Nephron progenitor cell (in vitro differentiated cells): ENCODE results near the gene NNMT.

Source experiments
- DNase-seq: peaks from one replicate; pipeline ENCODE4 v3.0.0; 2021
- H3K27ac Mint-ChIP-seq: 2 replicates; pipeline ENCODE4 v1.8.0; 2021; ENCODE audit warnings: mild to moderate bottlenecking, moderate library complexity, mixed read lengths
- H3K27me3 Mint-ChIP-seq: 2 replicates; pipeline ENCODE4 v1.8.0; 2021; ENCODE audit warnings: mild to moderate bottlenecking, low read depth, mixed read lengths; ENCODE audit not compliant: poor library complexity
- H3K36me3 Mint-ChIP-seq: 2 replicates; pipeline ENCODE4 v1.8.0; 2021; ENCODE audit warnings: low read depth, mixed read lengths
- H3K4me1 Mint-ChIP-seq: 2 replicates; pipeline ENCODE4 v1.8.0; 2021; ENCODE audit warnings: mixed read lengths
- H3K4me3 Mint-ChIP-seq: 2 replicates; pipeline ENCODE4 v1.8.0; 2021; ENCODE audit warnings: mild to moderate bottlenecking, moderate library complexity, mixed read lengths
- H3K9me3 Mint-ChIP-seq: 2 replicates; pipeline ENCODE4 v1.8.0; 2021; ENCODE audit warnings: mild to moderate bottlenecking, moderate library complexity, mixed read lengths
- TF ChIP-seq, protein P1 (sequence below): fragments of 200-600 bp; sonication (generic); IDR thresholded peaks from 2 replicates; pipeline ENCODE4 v1.5.0; 2021; ENCODE audit warnings: antibody characterized with exemption

Gene NNMT

DNA sequence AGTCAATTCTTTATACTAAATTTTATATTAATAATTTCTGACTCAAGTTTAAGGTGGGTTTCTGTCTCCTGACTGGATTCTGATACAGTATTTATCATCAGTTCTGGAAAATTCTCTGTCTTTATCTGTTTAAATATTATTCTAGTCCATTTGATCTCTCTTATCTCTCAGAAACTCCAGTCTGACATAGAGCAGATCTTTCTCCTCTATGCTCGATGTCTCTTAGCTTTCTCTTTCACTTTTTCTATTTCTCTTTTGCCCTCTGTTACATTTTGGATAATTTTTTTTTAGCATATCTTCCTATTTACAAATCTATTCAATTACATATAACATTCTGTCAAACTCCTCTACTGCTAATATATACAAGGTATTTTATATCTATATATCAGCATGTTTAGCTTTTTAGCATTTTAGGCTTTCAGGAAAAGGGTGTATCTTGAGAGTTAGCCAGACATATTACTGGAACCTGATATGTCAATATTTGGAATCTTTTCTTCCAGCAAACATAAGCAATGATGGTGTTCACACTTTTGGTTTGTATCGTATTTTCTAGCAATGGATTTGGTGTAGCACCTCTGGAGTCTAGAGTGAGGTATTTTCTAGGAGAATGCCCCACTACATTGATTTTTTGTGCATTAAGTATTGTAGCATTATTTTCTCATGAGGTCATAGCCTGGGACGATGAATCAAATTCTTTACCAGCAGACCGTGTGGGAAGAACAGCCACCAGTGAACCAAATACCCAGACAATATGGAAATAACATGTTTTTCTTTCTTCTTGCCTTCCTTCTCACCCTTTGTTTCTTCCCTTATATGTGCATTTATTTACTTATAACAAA, 4.1 kb upstream of the NNMT start:
- TF ChIP-seq, protein P1, sequence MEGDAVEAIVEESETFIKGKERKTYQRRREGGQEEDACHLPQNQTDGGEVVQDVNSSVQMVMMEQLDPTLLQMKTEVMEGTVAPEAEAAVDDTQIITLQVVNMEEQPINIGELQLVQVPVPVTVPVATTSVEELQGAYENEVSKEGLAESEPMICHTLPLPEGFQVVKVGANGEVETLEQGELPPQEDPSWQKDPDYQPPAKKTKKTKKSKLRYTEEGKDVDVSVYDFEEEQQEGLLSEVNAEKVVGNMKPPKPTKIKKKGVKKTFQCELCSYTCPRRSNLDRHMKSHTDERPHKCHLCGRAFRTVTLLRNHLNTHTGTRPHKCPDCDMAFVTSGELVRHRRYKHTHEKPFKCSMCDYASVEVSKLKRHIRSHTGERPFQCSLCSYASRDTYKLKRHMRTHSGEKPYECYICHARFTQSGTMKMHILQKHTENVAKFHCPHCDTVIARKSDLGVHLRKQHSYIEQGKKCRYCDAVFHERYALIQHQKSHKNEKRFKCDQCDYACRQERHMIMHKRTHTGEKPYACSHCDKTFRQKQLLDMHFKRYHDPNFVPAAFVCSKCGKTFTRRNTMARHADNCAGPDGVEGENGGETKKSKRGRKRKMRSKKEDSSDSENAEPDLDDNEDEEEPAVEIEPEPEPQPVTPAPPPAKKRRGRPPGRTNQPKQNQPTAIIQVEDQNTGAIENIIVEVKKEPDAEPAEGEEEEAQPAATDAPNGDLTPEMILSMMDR, result no peak
- Mint-ChIP-seq H3K36me3 (no peaks in the 10 kb centered on the region), H3K9me3 (peaks cover 18% of the 10 kb centered on the region), H3K27me3 (no peaks in the 10 kb centered on the region), H3K27ac (no peak overlapping the region), H3K4me3 (no peak overlapping the region), H3K4me1 (peaks cover 12% of the 10 kb centered on the region)
- no peak for DNase-seq

DNA sequence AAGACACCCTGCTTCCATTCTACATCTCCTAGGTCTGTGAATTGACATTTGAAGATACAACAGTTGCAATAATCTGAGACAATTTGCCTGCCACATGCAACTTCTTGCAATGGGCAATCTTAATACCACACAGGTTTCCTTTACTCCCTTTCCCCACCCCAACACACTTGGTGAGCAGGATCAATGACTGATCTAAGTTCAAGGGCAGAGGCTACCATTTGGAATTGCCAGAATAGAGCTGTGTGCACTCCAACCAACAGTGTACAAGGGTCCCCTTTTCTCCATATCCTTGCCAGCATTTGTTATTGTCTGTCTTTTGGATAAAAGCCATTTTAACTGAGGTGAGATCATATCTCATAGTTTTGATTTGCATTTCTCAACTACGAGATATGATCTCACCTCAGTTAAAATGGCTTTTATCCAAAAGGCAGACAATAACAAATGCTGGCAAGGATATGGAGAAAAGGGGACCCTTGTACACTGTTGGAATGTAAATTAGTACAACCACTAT, 2.9 kb upstream of the NNMT start:
- DNase-seq, result no peak
- H3K27me3 Mint-ChIP-seq, result no peaks in the 10 kb centered on the region
- H3K9me3 Mint-ChIP-seq, result peaks cover 26% of the 10 kb centered on the region
- peaks cover 5% of the 10 kb centered on the region for H3K36me3 Mint-ChIP-seq
- TF ChIP-seq, protein P1, result no peak
- H3K4me1 Mint-ChIP-seq, result peaks cover 12% of the 10 kb centered on the region
- H3K4me3 Mint-ChIP-seq, result no peak overlapping the region
- H3K27ac Mint-ChIP-seq, result no peak overlapping the region

DNA sequence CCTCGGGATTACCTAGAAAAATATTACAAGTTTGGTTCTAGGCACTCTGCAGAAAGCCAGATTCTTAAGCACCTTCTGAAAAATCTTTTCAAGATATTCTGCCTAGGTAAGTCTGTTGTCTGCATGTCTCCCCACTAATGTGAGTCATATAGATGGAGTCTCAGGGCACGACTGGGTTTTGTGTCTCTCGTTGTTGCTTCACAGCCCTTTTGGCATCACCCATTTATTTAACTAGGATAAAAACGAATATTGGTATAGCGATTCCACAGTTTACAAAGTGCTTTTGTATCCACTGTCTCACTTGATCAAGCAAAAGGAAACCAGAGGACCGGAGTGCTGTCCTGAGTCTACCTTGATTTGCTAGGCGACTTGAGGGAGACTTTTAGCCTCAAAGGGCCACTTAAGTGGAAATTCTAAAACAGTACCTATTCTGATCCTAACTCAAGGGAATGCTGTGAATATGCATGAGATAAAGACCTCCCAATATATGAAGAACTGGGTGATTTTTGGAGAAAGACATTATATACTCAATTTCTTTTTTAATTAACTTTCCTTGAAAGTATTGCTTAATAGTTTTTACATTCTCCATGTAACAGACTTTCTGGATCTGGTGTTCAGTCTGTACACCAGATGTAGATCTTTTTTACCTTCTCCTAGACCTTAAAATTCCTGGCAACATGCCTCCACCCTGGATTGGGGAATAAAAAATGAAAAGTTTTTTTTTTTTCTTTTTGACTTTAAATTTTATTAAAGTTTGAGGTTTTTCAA, 590 bp downstream of the NNMT start:
- Mint-ChIP-seq H3K4me3 (no peak overlapping the region), H3K27me3 (no peaks in the 10 kb centered on the region), H3K36me3 (peaks cover 26% of the 10 kb centered on the region), H3K9me3 (peaks cover 42% of the 10 kb centered on the region), H3K27ac (no peak overlapping the region), H3K4me1 (peaks cover 12% of the 10 kb centered on the region)
- TF ChIP-seq, protein P1, result no peak
- no peak for DNase-seq

DNA sequence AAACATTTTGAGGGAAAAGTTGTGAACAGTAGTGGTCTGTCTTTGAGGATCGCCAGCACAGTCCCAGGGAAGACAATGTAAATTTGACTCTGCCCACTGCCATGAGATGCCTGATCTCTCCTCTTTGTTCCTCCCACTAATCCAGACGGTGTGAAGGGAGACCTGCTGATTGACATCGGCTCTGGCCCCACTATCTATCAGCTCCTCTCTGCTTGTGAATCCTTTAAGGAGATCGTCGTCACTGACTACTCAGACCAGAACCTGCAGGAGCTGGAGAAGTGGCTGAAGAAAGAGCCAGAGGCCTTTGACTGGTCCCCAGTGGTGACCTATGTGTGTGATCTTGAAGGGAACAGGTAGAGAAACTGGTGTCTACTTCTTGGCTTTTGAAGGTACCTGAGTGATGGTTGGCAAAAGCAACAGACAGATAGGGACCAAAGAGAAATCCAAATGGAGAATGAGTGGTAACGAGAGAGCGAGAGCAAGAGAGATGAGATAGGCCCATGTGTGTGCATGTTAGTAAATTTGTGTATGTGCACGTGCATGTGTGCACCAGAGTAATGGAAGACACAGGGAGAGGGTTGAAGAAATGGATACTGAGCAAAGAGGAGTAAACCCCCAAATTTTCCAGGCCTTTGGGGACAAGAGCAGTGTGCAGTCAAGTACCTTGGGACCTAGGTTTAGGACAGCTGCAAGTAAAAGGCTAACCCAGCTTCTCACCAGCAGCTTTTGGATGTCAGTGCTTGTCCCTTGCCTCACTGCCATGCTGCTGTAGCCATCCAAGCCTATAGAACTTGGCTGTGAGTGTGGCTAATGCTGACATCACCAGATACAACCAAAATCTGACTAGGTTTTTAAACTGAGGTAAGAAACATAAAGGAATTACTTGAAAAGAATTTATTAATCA, 1.9 kb downstream of the NNMT start:
- no peak overlapping the region for H3K27ac Mint-ChIP-seq
- TF ChIP-seq, protein P1, result no peak
- no peak overlapping the region for H3K4me3 Mint-ChIP-seq
- peaks cover 32% of the 10 kb centered on the region for H3K36me3 Mint-ChIP-seq
- peaks cover 48% of the 10 kb centered on the region for H3K9me3 Mint-ChIP-seq
- H3K4me1 Mint-ChIP-seq, result peaks cover 12% of the 10 kb centered on the region
- H3K27me3 Mint-ChIP-seq, result no peaks in the 10 kb centered on the region
- no peak for DNase-seq

DNA sequence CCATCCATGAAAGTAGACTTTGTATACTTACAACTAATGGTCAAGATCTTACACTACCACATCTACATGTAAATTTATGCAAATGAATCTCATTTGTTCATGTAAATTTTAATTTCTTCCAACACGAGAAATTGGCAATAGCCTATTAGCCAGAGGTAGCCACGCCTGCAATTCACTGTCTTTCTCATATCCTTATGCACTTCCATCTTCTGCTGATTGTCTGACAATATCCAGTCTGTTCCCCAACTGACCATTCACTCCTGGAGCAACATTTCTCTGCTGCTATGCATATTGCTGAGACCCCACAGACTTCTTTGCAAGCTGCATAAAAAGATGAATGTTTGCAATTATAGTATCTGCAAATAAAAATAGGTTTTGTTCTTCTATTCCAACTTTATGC, 2.5 kb downstream of the NNMT start:
- Mint-ChIP-seq H3K9me3 (peaks cover 46% of the 10 kb centered on the region), H3K4me3 (no peak overlapping the region), H3K4me1 (peaks cover 12% of the 10 kb centered on the region), H3K27me3 (no peaks in the 10 kb centered on the region), H3K27ac (no peak overlapping the region), H3K36me3 (peaks cover 32% of the 10 kb centered on the region)
- TF ChIP-seq, protein P1, result no peak
- no peak for DNase-seq
